ENCODE results near the gene ERAL1.
"Not testable (repeated sequence)": the region's sequence is repeated elsewhere in the genome, so short reads cannot be mapped to it uniquely, and the experiment has no call there.

ERAL1 gene

GRCh38 chr17:28854457-28855335, at the start of gene ERAL1:
TSS of gene ERAL1 (plus strand) at chr17:28855016. CDS start at chr17:28855035, 19 bp downstream.
- FAIRE-seq = peak; percentile 93

- FAIRE-seq = no peak
These were observed 46.7 kb upstream of the ERAL1 start for GRCh38 chr17:28807925-28808634.

GRCh38 chr17:28810437-28810836, 44.4 kb upstream of the ERAL1 start:
- peak; percentile 69 for FAIRE-seq

- FAIRE-seq = no peak
These were observed 43.1 kb upstream of the ERAL1 start for GRCh38 chr17:28811651-28812090.

- FAIRE-seq = peak; percentile 90
These were observed 42.6 kb upstream of the ERAL1 start for GRCh38 chr17:28812091-28812747.

GRCh38 chr17:28812748-28813377, 42.0 kb upstream of the ERAL1 start:
- FAIRE-seq = no peak

- no peak for FAIRE-seq
These were observed 38.3 kb upstream of the ERAL1 start for GRCh38 chr17:28816540-28816939.

DNA sequence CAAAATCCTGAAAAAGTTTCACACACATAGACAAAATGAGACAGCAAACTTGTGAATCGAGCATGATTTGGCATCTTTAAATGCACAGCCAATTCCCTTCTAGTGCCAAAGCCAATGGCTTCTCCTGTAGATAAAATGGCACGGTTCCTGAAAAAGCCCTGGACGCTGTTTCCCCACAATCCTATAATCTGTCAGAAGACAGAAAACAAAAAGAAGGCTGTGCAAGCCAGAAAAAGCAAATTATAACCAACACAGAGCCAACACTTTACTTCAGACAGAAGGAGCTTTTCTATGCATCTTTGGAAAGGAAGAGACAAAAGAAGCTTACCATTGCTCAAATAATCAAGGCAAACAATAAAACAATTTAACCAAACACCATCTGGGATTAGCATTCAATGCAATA, 36.0 kb upstream of the ERAL1 start:
- no peak for FAIRE-seq

DNA sequence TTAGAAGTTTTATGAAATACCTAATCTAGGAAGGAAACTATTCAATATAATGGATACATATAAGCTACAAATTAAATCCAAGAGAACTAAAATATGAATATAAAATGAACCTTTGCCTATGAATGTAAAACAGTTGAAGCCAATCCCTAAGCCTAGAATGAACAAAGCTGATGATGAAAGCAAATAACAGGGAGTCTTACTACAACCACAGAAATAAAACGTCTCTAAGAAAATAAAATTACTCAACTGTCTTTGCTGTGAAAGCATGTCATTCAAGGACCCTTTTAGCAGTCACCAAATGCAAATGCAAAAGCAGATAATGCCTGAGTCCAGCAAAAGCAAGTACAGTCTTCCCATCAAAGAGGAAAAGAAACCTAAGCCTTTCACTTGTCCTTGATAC, 35.2 kb upstream of the ERAL1 start:
- FAIRE-seq = peak; percentile 63

DNA sequence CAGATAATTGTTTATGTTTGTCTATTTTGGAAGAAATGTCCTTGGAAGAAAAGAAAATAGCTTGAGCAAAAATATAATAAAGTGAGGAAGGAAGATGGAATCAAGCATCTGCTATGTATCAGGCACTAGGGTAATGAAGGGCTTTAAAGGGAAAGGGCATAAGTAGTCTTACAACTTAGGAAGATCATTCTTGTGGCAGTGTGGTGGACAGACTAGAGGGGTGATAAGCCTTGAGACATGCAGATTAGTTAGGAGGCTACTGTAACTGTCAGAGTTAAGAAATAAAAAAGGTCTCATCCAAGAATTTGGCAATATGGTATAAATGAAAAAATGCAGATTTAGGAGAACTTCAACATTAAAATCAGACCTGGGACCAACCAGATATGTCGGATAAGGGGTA, 27.1 kb upstream of the ERAL1 start:
- no peak for FAIRE-seq

- no peak for FAIRE-seq
These were observed 26.3 kb upstream of the ERAL1 start for GRCh38 chr17:28828294-28829040.

- FAIRE-seq = no peak
These were observed 20.4 kb upstream of the ERAL1 start for GRCh38 chr17:28834420-28834819.

DNA sequence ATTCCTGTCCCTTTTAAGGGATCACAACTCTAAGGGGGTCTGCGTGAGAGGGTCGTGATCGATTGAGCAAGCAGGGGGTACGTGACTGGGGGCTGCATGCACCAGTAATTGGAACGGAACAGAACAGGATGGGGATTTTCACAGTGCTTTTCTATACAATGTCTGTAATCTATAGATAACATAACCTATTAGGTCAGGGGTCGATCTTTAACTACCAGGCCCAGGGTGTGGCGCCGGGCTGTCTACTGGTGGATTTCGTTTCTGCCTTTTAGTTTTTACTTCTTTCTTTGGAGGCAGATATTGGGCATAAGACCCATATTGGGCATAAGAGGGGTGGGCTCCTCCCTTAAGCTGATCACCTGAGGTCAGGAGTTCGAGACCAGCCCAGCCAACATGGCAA, 18.3 kb upstream of the ERAL1 start:
- FAIRE-seq = not testable (repeated sequence)

DNA sequence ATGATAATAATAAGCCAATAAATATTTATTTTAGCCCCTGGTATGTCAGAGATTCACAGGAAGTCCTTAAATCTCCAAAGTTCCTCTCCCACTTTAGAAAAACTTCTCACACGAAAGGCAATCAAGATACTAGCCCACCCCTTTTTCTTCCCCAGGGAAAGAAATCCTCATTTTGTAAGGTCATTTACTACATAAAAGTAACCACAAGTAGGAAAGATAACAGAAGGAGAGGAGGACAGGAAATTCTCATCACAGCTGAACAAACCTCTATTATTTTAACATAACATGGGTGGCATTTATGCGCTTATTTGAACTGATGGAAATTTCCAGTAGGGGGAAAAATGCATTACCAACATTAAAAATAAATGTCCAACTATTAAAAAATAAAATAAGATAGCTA, 15.6 kb upstream of the ERAL1 start:
- FAIRE-seq = no peak

GRCh38 chr17:28841901-28842281, 12.9 kb upstream of the ERAL1 start:
- no peak for FAIRE-seq

GRCh38 chr17:28842282-28843012, 12.4 kb upstream of the ERAL1 start, which contains the start of gene FAM222B:
TSS of gene FAM222B (minus strand) at chr17:28842790. CDS start at chr17:28766667, 76,123 bp downstream.
- FAIRE-seq = no peak

DNA sequence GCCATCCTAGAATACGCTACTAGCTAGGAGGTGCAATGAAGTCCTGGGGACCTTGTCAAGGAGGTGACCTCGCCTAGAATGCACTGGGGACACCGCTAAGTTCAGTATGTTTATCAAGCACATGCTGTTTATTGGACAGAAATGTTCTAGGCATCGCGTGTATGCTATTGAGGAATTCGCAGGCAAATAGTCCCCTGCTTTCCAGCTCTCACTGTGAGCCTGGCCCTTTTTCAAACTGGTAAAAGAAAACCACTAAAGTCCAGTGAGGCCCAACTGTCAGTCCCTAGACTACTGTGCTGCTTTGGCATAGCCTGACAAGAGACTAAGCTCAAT, 11.0 kb upstream of the ERAL1 start:
- FAIRE-seq = no peak

DNA sequence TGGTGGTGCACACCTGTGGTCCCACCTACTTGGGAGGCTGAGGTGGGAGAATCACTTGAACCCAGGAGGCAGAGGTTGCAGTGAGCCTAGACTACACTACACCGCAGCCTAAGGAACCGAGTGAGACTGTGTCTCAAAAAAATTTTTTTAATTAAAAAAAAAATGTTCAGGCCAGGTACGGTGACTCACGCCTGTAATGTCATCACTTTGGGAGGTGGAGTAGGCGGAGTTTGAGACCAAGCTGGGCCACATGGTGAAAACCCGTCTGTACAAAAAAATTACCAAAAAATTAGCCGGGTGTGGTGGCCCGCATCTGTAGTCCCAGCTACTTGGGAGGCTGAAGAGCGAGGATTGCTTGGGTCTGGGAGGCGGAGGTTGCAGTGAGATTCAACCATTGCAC, 8.6 kb upstream of the ERAL1 start:
- no peak for FAIRE-seq

DNA sequence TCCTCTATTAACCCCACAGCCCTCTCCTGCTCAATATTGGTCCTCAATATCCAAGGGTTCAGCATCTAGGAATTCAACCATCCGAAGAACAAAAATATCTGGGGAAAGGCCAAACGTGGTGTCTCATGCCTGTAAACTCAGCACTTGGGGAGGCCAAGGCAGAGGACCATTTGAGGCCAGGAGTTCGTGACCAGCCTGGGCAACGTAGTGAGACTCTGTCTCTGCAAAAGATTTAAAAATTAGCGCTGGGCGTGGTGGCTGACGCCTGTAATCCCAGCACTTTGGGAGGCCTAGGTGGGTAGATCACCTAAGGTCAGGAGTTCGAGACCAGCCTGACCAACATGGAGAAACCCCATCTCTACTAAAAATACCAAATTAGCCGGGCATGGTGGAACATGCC, 8.1 kb upstream of the ERAL1 start:
- not testable (repeated sequence) for FAIRE-seq

GRCh38 chr17:28848667-28849066, 6.1 kb upstream of the ERAL1 start:
- FAIRE-seq = not testable (repeated sequence)

DNA sequence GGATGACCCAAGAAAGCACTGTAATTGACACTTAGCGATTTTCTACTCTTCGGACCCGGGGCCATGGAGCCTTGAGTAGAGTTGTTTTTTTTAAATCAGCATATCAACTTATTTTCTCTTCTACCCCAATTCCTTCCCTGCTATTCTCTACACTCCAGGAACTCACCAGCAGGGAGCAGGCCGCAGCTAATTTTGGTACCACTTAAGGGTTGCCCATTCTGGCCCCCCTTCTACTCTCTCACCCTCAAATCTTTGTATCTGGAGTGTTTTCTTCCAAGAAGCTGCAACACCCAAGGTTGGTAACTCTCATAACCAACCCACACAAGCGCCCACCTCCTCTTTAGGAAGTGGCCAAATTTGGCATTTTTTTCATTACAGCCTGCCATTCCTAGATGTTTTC, 5.5 kb upstream of the ERAL1 start:
- FAIRE-seq = no peak

- FAIRE-seq = no peak
These were observed 1.5 kb upstream of the ERAL1 start for GRCh38 chr17:28853295-28853694.

Data from G401.6 (cell line).